ENCODE data around the gene FAM174C.

DNA sequence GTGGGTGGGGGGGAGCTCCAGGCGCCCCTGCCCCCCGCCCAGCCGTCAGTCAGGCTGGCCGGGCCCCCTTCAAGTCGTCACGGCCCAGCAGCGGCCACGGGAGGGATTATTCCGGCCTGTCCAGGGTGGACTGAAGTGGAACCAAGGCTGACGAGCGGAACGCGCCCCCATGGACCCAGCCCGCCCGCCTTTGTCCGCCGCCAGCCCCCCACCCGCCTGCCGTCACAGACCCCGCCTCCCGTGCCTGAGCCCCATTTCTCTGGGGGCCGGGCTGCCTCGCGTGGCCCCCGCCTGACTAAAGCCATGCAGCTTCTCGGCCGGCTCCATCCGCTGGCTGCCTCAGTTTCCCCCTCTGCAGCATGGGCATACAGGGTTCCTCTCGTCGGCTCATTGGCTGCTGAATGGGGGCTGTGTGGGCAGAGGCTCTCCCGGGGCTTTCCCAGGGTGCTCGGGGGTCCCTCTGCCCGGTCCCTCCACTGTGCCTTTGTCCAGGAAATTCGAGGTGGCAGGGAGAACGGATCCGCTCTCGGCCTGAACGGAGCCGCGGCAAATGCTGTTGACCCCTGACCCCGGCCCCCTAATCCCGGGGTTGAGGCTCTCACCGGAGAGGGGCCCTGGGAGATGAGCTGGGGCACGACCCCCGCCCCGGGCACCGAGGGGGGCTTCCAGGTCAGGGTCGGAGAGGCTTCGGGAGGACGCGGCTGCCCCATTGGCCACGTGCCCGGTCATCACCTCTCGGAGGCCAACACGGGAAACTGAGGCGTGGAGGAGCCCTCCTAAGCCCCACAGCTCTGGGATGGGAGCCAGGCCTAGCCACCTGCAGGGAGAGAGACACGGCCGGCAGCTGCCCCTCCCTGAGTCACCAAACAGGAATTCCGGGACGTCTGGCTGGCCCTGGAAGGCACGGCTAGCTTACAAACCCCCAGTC, 37.7 kb downstream of the FAM174C start:
- TF ChIP-seq CTCF (IDR thresholded peaks at IDR 0.05 in 8 of 11, conservative IDR thresholded peaks at IDR 0.05 in 3 of 11) (no peak), POLR2AphosphoS5 (IDR thresholded peaks at IDR 0.05) (no peak), POLR2A (IDR thresholded peaks at IDR 0.05) (no peak)

Data from spleen (tissue), 7 donors.